OCI-LY1 (cell line): ENCODE results near the gene SLC30A10.
"Not testable (repeated sequence)": the region's sequence is repeated elsewhere in the genome, so short reads cannot be mapped to it uniquely, and the experiment has no call there.

Source experiments
- H2AFZ ChIP-seq: fragments of 200-600 bp; sonication (generic), shearing (Covaris generic); 2 replicates; pipeline ENCODE4 v1.6.0; 2014; ENCODE audit warnings: antibody characterized with exemption, mild to moderate bottlenecking, low read length
- H3F3A ChIP-seq: fragments of 200-600 bp; sonication (generic), shearing (Covaris generic); 2 replicates; pipeline ENCODE4 v1.6.0; 2014; ENCODE audit warnings: mild to moderate bottlenecking, antibody characterized with exemption, low read length, moderate library complexity; ENCODE audit not compliant: insufficient read depth
- H3K27ac ChIP-seq: fragments of 200-600 bp; sonication (generic); 2 replicates; pipeline ENCODE4 v1.5.1; 2014; ENCODE audit warnings: low read length, mixed run types, mild to moderate bottlenecking, low read depth; ENCODE audit not compliant: poor library complexity, severe bottlenecking
- H3K27me3 ChIP-seq: fragments of 200-600 bp; sonication (generic); 2 replicates; pipeline ENCODE4 v1.6.0; 2014; ENCODE audit warnings: antibody characterized with exemption, mild to moderate bottlenecking, low read length, moderate library complexity; ENCODE audit not compliant: insufficient read depth
- H3K36me3 ChIP-seq: fragments of 200-600 bp; sonication (generic); 2 replicates; pipeline ENCODE4 v1.6.1; 2014; ENCODE audit warnings: mild to moderate bottlenecking, antibody characterized with exemption, low read length, moderate library complexity, mixed read lengths; ENCODE audit not compliant: insufficient read depth
- H3K4me1 ChIP-seq: fragments of 200-600 bp; sonication (generic); 2 replicates; pipeline ENCODE4 v1.5.1; 2014; ENCODE audit warnings: mild to moderate bottlenecking, low read length, moderate library complexity; ENCODE audit not compliant: insufficient read depth, severe bottlenecking
- H3K4me2 ChIP-seq: fragments of 200-600 bp; sonication (generic), shearing (Covaris generic); 2 replicates; pipeline ENCODE4 v1.6.1; 2014; ENCODE audit warnings: low read length
- H3K4me3 ChIP-seq: fragments of 200-600 bp; sonication (generic); 2 replicates; pipeline ENCODE4 v1.5.1; 2014; ENCODE audit warnings: low read length, low read depth, mild to moderate bottlenecking, mixed read lengths; ENCODE audit not compliant: poor library complexity, severe bottlenecking
- H3K79me2 ChIP-seq: fragments of 200-600 bp; shearing (Covaris generic); 2 replicates; pipeline ENCODE4 v1.6.1; 2016; ENCODE audit warnings: mixed run types, low read length, mixed read lengths; ENCODE audit not compliant: insufficient read depth
- H3K9ac ChIP-seq: fragments of 200-600 bp; sonication (generic), shearing (Covaris generic); 2 replicates; pipeline ENCODE4 v1.6.1; 2014; ENCODE audit warnings: mild to moderate bottlenecking, low read length, mixed read lengths
- H3K9me2 ChIP-seq: fragments of 200-600 bp; sonication (generic), shearing (Covaris generic); 2 replicates; pipeline ENCODE4 v1.6.1; 2014; ENCODE audit warnings: low read depth, mild to moderate bottlenecking, low read length, mixed read lengths
- H3K9me3 ChIP-seq: fragments of 200-600 bp; shearing (Covaris generic); 2 replicates; pipeline ENCODE4 v1.6.1; 2014; ENCODE audit warnings: low read length, mixed read lengths
- H4K20me1 ChIP-seq: fragments of 200-600 bp; sonication (generic), shearing (Covaris generic); 2 replicates; pipeline ENCODE4 v1.6.0; 2016; ENCODE audit warnings: mild to moderate bottlenecking, low read length; ENCODE audit not compliant: insufficient read depth
- CTCF ChIP-seq: fragments of 200-600 bp; sonication (generic), shearing (Covaris generic); IDR thresholded peaks from 2 replicates; pipeline ENCODE4 v1.5.1; 2017; ENCODE audit warnings: mild to moderate bottlenecking, antibody characterized with exemption, low read length, moderate library complexity, mixed read lengths
- EZH2 ChIP-seq: fragments of 200-600 bp; sonication (generic), shearing (Covaris generic); IDR thresholded peaks from 2 replicates; pipeline ENCODE4 v1.8.0; 2017; ENCODE audit warnings: borderline replicate concordance, mixed run types, mild to moderate bottlenecking, antibody characterized with exemption, low read length, moderate library complexity, mixed read lengths

SLC30A10 gene

GRCh38 chr1:219908170-219908569 is 20.2 kb downstream of the SLC30A10 start:
- no peak overlapping the region for H3K4me2 ChIP-seq
- TF ChIP-seq EZH2 (no peak), CTCF (no peak)

GRCh38 chr1:219907772-219908070 is 20.6 kb downstream of the SLC30A10 start:
- Histone ChIP-seq H3K79me2 (no peaks in the 10 kb centered on the region), H3K4me3 (no peak overlapping the region), H3K9me2 (no peaks in the 10 kb centered on the region), H3K4me1 (no peaks in the 10 kb centered on the region), H2AFZ (no peak overlapping the region), H3K4me2 (no peak overlapping the region), H3K9me3 (no peaks in the 10 kb centered on the region), H3K27ac (no peak overlapping the region), H3K36me3 (no peaks in the 10 kb centered on the region), H3K27me3 (no peaks in the 10 kb centered on the region), H4K20me1 (no peaks in the 10 kb centered on the region), H3K9ac (no peak overlapping the region), H3F3A (no peaks in the 10 kb centered on the region)
- TF ChIP-seq EZH2 = no peak
- TF ChIP-seq CTCF = no peak

More at GRCh38 chr1:219908170-219908569, 20.2 kb downstream of the SLC30A10 start:
- Histone ChIP-seq H3K36me3 (no peaks in the 10 kb centered on the region), H3K9ac (no peak overlapping the region), H3K9me2 (no peaks in the 10 kb centered on the region), H3K4me1 (no peaks in the 10 kb centered on the region), H2AFZ (no peak overlapping the region), H3K27me3 (no peaks in the 10 kb centered on the region), H3K4me3 (no peak overlapping the region), H3K9me3 (no peaks in the 10 kb centered on the region), H3K27ac (no peak overlapping the region), H3F3A (no peaks in the 10 kb centered on the region), H4K20me1 (no peaks in the 10 kb centered on the region), H3K79me2 (no peaks in the 10 kb centered on the region)

GRCh38 chr1:219906924-219907771 is 21.2 kb downstream of the SLC30A10 start:
- Histone ChIP-seq H3K27ac (no peak overlapping the region), H3K36me3 (no peaks in the 10 kb centered on the region), H3K9me2 (no peaks in the 10 kb centered on the region), H3K4me1 (no peaks in the 10 kb centered on the region), H3K27me3 (no peaks in the 10 kb centered on the region), H3K4me2 (no peak overlapping the region), H3K4me3 (no peak overlapping the region), H3K9ac (no peak overlapping the region), H3K9me3 (no peaks in the 10 kb centered on the region), H2AFZ (no peak overlapping the region), H4K20me1 (no peaks in the 10 kb centered on the region), H3K79me2 (no peaks in the 10 kb centered on the region), H3F3A (no peaks in the 10 kb centered on the region)
- TF ChIP-seq EZH2 (no peak), CTCF (no peak)

- H3K27me3 ChIP-seq, H4K20me1 ChIP-seq, H3K79me2 ChIP-seq, H3K4me1 ChIP-seq, H3K9me2 ChIP-seq, H3K9ac ChIP-seq, H3K27ac ChIP-seq, H2AFZ ChIP-seq, H3K4me2 ChIP-seq, H3F3A ChIP-seq, H3K9me3 ChIP-seq, H3K4me3 ChIP-seq, H3K36me3 ChIP-seq: not testable (repeated sequence)
These were observed 21.8 kb downstream of the SLC30A10 start for GRCh38 chr1:219906565-219906923.
